ENCODE data around the gene DMD.
"Not testable (repeated sequence)": the region's sequence is repeated elsewhere in the genome, so short reads cannot be mapped to it uniquely, and the experiment has no call there.

DMD gene

DNA sequence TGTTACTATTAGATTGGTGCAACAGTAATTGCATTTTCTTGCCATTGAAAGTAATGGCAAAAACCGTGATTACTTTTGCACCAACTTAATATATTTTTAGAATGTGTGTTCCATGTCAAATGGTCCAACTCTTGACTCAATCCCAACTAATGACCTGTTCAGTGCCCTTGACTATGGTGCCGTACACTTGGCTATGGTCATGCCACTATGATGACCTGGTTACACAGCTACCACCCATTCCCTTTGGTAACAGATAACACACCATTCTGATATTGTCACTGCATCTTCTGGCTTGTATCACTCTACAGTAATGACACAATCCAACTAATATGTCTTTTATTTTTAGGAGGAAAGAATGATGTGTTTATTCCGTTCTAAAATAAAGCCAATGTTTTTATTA is 469.4 kb downstream of the DMD start:
- no peak for DNase-seq
- intact Hi-C loops (cut with DNase I) = no loop called here

DNA sequence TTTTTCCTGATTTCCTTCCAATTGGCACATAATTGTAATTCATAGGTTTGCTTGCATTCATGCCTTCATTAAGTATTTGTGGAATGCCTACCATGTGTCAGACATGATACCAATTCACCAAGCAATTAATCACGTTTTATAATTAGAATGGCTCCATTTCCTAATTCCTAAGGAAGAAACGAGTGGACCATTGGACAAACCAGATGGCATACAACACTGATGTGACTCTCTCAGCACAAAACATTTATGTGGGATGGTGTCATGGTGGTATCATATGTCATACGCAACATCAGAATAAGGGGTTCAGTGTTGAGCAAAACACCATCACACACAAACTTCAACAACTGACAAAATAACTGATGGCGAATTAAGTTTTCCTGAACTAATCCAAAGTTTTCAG is 502.8 kb downstream of the DMD start:
- no peak for DNase-seq
- intact Hi-C loops (cut with DNase I) = no loop called here

DNA sequence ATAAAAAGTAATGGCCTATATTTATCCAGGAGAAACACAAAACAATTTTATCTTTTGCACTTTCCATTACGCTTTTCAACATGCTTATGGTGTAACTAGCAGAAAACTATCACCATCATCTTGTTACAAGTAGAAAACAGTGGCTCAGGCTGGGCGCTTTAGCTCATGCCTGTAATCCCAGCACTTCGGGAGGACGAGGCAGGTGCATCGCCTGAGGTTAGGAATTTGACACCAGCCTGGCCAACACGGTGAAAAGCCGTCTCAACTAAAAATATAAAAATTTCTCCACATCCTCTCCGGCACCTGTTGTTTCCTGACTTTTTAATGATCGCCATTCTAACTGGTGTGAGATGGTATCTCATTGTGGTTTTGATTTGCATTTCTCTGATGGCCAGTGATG is 506.0 kb downstream of the DMD start:
- intact Hi-C loops (cut with DNase I); DNase-seq: not testable (repeated sequence)

DNA sequence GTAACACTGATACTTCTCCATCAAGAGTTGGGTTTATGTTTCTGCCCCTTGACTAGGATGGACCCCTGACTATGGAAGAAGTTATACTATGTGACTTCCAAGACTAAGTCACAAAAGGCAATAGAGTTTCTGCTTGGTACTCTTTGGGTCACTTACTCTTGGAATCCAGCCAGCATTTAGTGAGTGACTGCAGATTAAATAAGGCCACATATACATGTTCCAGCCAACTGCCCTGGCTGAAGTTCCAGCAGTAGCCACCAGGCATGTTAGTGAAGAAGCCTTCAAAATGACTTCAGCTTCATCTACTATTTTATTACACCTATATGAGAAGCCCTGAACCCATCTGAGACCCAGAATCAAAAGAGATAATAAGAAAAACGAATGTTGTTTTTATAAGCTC is 524.0 kb downstream of the DMD start:
- intact Hi-C loops (cut with DNase I) = no loop called here
- DNase-seq = no peak

DNA sequence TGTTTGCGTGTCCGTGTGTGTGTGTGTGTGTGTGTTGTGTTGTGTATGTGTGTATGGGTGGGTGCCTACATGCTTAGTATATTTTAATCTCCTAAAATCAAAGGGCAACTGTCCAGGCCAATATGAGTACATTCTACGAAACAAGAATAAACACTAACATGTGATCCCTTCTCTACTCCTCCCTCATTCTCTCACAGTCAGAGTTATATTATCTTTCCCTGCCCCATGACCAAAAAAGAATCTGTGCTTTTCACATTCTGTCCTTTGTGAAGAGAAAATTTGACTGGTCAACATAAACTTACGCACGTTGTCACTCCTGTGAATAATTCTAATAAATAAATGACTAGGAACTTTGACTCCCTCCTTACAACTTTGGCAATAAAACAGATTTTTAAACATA is 532.9 kb downstream of the DMD start:
- intact Hi-C loops (cut with DNase I) = no loop called here
- DNase-seq = no peak

DNA sequence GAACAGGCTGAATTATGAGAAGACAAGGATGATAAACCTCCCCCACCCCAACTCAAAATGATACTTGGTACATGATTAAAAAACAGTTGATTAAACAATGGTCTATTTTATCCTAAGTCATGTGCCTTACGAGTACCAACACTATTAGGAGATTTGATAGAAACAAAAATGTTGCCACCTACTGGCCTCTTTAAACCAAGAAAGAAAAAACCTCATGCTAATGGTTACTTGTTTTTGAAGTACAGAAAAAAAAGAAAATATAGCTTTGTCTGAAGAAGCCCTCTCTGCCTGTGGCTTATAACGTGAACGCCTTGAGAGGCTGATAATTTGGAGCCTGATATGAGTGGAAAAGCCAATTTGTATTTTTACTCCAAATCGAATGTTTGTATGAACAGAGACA is 538.2 kb downstream of the DMD start:
- intact Hi-C loops (cut with DNase I) = no loop called here
- peak in 1 of 42 donors; percentile 4 for DNase-seq

DNA sequence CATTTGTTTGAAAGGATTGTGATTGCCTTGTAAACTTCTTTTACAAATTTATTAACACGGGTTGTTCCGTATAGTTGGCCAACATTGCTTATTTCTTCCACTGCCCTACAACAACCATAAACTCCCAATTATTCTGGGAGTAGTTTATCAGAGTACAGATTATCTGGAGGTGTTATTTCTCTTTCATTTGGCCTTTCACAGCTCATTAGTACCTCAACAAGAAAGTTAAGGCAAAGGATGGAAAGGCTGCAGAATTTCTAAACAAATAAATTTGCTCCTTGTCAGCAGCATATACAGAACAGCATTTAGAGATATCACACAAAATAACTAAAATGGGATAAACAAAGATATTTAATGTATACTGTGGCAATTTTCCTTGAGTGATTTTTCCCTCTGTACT is 548.8 kb downstream of the DMD start:
- no peak for DNase-seq
- intact Hi-C loops (cut with DNase I) = no loop called here

DNA sequence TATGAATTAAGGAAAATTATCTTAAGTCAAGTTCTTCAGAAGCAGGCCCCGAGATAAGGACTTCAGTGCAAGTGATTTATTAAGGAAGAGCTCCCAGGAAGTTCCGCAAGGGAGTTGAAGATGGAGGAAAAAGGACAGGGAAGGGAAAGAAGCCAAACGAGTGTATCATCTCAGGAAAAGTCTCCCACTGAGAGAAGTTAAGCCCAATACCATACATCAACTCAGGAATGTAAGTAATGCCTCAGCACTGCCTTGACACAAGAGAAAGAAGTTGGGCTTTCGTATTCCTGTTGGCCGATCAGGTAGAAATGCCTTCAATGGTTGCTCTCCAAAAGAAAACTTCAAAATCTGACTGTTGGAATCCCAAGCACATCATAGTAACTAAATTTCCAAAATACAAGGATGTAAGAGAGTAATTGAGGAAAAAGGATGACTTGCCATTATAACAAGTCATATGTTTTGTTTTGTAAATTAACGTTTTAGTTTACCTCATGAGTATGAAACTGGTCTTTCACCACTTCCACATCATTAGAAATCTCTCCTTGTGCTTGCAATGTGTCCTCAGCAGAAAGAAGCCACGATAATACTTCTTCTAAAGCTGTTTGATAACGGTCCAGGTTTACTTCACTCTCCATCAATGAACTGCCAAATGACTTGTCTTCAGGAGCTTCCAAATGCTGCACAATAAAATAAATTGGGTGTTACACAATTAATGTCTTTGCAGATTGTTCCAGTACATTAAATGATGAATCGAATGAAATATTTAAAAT is 566.7 kb downstream of the DMD start:
- intact Hi-C loops (cut with DNase I) = no loop called here
- no peak for DNase-seq

DNA sequence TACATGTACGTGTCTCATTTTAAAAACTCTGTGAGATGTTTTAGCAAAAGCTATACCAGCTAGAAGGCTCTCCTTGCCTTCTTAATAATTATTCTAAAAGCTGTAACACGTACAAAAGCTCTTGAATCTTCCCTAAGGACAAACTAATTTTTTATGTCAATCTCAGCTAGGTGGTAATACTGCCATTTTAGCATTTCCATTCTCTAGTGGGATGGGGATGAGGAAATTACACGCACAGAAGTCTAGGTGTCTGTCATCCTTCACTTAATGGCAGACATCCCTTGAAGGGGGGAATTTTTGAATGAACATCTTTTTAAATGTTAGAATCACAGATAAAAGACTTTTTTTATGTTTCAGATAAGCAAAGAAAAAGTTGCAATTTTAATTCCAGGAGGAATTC is 569.1 kb downstream of the DMD start:
- DNase-seq = no peak
- intact Hi-C loops (cut with DNase I) = no loop called here

DNA sequence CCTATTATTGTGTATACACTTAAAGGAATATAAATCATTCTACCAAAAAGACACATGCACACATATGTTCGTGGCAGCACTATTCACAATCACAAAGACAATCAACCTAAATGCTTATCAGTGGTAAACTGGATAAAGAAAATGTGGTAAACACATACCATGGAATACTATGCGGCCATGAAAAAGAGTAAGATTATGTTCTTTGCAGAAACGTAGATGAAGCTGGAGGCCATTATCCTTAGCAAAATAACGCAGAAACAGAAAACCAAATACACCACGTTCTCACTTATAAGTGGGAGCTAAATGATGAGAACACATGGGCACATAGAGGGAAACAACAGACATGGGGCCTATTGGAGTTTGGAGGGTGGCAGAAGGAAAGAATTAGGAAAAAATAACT is 593.2 kb downstream of the DMD start:
- no peak for DNase-seq
- intact Hi-C loops (cut with DNase I) = no loop called here

DNA sequence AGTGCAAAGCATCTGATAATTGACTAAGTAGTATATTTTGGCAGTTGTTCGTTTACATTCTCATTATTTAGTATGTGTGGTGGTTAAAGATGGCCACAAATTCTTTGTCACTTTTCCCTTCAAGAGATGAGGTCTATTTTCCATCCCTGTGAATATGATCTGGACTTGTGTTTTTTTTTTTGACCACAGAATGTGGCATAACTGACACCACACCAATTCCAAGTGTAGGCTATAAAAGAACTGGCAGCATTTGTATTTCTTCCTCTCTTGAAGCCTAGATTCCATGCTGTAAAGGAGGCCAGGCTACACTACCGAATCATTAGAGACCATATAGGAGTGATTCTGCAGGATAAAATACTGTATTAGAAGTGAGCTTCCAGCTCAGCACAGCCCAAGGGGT is 596.6 kb downstream of the DMD start:
- intact Hi-C loops (cut with DNase I) = no loop called here
- DNase-seq = no peak

DNA sequence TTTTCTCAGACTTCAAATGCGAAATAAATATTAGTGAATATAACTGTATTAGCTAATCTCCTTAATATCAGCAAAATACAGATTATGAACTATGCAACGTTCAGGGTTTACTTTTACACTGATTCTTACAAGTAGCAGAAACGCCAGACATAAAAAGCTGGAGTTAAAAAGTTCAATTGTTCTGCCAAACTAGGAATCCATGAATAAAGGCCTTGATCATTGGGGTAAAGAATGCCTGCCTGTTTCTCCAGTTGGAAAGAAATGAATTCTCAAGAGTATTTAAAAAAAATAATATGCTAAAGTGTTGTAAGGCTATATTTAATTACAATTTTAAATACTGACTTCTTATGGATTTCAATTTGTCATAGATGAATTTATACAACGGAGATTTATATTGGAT is 612.2 kb downstream of the DMD start:
- intact Hi-C loops (cut with DNase I) = no loop called here
- no peak for DNase-seq

DNA sequence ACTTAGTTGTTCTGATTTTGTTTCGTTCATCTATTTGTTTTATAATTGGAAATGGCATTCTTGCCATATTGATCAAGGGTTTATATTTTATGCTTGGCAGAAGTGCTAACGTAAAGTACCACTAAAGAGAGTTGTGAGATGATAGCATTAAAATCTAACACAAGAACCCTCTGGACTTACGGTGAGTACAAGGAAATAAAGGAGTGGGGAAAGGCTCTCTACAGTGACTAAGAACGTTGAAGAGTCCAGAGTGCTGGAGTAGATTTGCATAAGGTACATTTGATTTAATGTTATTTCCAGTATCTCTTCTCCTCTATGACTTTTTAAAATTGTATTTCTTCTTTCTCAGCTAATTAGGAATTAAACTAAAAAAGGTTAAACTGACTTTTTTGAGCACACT is 612.6 kb downstream of the DMD start:
- no peak for DNase-seq
- intact Hi-C loops (cut with DNase I) = no loop called here

DNA sequence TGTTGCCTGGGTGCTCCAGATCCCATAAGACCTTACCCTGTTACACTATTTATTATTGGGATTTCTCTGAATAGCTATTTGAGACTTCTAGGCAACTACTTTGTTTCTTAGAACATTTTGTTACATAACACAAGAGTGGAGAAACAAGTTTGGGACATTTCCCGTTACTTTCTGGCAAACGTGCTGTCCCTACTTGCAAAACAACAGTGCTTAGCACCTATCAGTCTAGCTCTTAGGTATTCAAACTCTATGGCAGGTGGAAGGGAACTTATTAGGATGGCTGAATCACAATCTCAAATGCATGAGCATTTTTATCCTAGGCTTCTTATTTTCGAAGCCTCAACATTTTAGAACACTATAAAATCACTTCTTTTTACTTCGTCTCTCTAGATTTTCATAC is 613.6 kb downstream of the DMD start:
- no peak for DNase-seq
- intact Hi-C loops (cut with DNase I) = no loop called here

DNA sequence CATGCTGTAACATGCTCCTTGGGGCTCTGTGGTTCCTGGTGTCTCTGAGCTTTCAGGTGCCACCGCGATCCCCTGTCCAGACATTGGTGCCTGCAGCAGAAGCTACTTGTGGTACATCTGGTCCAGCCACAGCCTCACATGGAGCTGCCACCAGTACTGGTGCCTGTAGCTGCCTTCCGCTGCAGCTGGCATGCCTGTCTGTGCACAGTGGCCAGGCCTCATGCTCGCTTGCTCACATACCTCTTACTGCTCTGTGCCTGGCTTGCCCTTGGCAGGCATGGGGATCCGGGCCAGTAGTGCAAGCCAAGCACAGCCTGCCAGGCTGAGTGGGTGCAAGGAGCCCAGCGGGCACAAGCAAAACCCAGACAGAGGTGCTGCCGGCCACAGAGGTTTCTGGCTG is 618.6 kb downstream of the DMD start:
- no peak for DNase-seq
- intact Hi-C loops (cut with DNase I) = no loop called here

DNA sequence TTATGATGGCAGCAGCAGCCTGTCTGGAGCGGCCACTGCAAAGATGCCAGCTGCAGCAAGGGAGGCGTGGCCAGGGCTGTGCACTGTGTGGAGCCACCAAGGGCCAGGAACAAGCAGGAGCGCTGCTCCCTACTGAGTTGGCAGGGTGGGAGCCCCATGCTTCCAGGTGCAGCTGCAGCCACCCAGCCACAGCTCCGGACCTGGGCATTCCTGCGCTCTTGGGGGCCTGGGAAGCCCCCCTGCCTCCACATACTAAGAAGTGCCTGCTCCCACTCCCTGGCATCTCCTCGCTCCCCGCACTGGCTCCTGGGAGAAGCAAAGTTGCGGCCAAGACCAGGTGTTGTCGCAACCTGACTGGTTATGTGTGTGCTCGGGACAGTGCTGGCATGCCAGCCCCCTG is 619.8 kb downstream of the DMD start:
- DNase-seq = no peak
- intact Hi-C loops (cut with DNase I) = no loop called here

DNA sequence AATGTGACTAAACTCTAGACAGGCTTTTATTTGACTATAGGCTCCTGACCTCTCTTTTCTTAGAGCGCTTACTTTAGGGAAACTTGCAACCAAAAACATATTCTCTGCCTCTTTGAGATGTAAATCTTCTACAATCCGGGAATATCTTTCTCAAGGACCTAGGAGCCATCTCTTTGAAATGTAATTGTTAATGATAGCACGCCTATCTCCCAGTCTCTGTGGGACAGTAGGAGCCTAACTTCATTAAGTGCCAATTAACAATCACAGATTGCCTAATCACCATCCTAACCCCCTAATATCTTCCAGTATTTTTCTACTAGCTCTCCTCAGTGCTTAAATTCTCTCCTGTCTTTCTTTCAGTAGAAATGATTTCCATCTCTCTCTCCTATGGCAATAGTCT is 628.6 kb downstream of the DMD start:
- no peak for DNase-seq

DNA sequence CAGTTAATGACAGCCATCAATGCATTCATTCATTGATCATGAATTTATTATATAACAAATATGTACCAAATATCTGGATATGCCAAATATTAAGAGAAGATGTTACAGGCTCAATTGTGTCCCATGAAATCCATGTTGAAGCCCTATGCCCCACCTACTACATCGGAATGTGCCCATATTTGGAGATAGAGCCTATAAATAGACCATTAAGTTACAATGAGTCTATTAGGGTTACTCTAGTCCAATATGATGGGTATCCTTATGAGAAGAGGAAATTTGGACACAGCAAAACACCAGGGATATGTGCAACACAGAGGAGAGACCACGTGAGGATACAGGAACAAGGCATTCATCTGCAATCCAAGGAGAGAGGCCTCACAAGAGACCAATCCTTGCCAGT is 634.5 kb downstream of the DMD start:
- DNase-seq = no peak
- intact Hi-C loops (cut with DNase I) = no loop called here

More for the DNA sequence above, 628.6 kb downstream of the DMD start:
- intact Hi-C loops (cut with DNase I) = no loop called here

DNA sequence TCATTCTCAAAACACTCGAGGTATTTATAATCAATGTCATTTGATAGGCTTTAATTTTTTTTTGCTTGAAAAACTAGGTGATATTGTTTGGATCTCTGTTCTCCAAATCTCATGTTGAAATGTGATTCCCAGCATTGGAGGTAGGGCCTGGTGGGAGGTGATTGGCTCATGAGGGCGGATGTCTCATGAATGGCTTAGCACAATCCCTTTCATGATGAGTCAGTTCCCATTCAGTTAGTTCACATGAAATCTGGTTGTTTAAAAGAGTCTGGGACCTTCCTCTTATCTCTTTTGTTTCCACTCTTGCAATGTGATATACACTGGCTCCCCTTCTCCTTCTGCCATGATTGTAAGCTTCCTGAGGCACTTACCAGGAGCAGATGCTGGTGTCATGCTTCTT is 638.7 kb downstream of the DMD start:
- intact Hi-C loops (cut with DNase I) = no loop called here
- peak in 5 of 42 donors; percentile 5 to 37 (median 29) for DNase-seq

DNA sequence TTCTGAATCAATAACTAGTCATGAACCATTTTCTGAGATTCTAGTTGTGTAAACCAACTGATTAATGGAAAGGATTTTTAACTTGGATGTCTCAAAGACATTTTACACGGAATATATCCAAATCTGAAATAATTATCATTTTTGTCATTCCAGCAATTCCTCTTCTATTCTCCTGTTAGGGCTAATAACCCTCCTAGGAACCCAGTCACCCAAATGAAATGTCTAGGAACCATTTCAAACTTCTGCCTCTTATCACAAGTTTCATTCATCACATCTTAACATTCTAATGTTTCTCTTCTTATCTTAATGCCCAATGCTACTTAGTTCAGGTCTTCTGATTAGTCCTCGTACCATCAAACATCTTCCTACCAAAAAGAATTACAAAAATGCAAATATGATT is 639.8 kb downstream of the DMD start:
- intact Hi-C loops (cut with DNase I) = no loop called here
- no peak for DNase-seq

DNA sequence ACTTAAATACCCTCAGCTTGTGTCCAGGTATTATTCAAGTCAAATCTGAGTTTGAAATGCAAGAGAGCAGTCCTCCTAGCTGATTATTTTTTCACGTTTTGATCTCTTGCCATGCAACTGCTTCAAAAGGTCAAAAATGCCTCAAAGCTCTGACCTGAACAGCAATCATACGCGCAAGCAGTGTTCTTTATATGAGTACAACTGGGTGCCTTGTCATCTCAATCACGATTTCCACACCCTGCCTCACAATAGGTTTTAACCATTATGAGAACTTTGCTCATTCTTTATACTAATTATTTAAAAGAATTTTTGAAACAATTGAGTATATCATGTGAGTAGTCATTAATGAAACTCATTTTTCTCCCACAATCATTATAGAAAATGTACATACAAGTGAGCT is 649.1 kb downstream of the DMD start:
- intact Hi-C loops (cut with DNase I) = no loop called here
- DNase-seq = no peak

DNA sequence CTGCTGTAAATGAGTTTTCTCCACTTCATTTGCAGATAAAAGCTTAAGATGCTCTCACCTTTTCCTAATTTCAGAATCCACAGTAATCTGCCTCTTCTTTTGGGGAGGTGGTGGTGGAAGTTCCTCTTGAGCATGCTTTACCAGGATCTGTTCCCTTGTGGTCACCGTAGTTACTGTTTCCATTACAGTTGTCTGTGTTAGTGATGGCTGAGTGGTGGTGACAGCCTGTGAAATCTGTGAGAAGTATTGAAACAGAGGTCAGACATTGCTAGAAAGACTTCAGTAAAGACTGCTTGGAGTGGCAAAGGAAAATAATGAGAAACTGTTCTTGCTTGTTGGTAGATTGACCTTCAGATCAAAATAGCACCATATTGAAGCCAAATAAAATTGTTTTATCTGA is 666.2 kb downstream of the DMD start:
- intact Hi-C loops (cut with DNase I) = no loop called here
- DNase-seq = no peak

Data from head of caudate nucleus (tissue), 42 donors.